GM10266 (cell line): ENCODE data around the gene GNE.
"Not testable (repeated sequence)": the region's sequence is repeated elsewhere in the genome, so short reads cannot be mapped to it uniquely, and the experiment has no call there.

Experiments
- DNase-seq: peaks from one replicate; pipeline ENCODE4 v3.0.0; 2012; ENCODE audit errors: extremely low spot score
- TF ChIP-seq, protein P1 (sequence below): IDR thresholded peaks from 2 replicates; pipeline ENCODE4 v1.5.1; 2012; ENCODE audit warnings: mild to moderate bottlenecking, low read depth; ENCODE audit not compliant: control insufficient read depth, insufficient read depth; ENCODE audit errors: missing control alignments

GNE gene

DNA sequence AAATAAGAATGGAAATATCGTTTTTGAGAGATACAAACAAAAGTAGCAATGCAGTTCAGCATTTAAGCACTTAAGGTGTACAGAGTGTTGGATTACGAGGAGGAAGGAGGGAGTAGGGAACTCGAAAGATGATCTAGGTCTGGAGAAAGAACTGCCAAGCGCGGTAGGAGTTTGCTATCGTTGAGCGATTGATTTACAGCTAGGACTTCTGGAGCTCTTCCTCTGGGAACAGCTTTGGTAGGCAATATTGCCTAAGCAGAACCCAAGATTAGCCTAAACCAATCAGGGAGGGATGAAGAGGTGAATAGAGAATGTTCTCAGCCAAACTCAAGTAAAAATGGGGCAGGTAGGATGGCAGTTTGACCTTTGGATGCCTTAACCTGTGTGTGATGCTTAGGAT is 66.6 kb downstream of the GNE start:
- TF ChIP-seq, protein P1, sequence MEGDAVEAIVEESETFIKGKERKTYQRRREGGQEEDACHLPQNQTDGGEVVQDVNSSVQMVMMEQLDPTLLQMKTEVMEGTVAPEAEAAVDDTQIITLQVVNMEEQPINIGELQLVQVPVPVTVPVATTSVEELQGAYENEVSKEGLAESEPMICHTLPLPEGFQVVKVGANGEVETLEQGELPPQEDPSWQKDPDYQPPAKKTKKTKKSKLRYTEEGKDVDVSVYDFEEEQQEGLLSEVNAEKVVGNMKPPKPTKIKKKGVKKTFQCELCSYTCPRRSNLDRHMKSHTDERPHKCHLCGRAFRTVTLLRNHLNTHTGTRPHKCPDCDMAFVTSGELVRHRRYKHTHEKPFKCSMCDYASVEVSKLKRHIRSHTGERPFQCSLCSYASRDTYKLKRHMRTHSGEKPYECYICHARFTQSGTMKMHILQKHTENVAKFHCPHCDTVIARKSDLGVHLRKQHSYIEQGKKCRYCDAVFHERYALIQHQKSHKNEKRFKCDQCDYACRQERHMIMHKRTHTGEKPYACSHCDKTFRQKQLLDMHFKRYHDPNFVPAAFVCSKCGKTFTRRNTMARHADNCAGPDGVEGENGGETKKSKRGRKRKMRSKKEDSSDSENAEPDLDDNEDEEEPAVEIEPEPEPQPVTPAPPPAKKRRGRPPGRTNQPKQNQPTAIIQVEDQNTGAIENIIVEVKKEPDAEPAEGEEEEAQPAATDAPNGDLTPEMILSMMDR, result no peak

DNA sequence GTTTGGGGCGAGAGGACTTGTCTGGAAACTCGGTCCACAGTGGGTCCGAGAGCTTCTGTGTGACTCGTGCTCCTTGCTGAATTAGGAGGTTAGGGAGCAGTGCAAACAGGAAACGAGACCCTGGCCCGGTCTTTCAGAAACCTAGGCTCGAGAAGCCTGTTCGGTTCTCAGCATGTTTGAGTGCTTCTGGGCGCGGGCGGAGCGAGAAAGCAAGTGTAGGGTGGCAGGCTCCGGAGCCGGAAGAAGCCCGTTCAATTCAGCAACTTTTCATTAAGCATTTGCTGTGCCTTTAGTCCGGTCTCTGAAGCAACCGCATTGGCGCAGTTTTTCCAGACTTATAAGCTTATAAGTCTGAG is 67.0 kb downstream of the GNE start:
- DNase-seq, result no peak
- TF ChIP-seq, protein P1, result no peak

More for the DNA sequence above, 66.6 kb downstream of the GNE start:
- DNase-seq, result no peak

DNA sequence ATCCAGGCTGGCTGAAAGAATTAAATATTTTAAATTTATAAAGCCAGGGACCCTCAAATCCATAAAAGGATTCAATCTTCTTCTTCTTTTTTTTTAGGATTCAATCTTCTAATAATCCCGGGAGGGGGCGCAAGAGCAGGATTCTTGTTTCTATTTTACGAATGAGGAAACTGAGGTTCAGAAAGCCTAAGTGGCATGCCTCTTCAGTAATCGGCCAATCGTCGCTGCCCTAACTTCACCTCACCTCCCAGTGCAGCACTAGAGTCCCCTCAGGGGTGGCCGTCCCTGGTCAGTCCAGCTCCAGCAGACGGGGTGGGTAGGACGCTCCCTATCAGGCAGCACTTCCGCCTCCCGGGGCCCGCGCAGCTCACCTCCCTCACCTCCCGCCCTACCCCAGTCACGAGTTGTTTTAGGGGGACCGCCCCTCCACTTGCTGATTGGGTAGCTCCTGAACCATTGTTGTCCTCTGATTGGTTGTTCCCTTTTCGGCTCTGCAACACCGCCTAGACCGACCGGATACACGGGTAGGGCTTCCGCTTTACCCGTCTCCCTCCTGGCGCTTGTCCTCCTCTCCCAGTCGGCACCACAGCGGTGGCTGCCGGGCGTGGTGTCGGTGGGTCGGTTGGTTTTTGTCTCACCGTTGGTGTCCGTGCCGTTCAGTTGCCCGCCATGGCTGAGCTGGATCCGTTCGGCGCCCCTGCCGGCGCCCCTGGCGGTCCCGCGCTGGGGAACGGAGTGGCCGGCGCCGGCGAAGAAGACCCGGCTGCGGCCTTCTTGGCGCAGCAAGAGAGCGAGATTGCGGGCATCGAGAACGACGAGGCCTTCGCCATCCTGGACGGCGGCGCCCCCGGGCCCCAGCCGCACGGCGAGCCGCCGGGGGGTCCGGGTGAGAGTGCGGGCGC is 67.6 kb downstream of the GNE start, which contains the start of gene CLTA:
Gene CLTA (plus strand): TSS at position 534 of the 902 bp plus-strand sequence. CDS start 136 bp downstream, at position 670.
- DNase-seq, result peak; percentile 99

DNA sequence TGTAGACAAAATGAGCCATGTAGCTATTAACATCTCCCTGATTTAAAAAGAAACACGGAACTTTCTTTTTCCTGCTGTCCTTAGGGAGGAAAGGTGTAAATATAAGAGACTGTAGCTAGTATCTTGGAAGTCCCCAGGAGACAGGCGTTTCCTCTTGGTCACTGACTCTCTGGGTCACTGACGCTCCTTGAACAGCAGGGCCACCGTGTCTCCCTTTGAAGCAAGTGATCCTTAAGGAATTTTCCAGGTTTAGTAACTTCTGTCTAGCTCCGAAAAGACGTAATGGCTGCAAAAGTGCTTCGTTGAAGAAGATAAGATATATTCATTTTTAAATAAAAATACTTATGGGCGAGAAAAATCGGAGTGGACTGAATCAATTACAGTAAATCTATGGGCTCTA is 68.3 kb downstream of the GNE start:
- TF ChIP-seq, protein P1, result no peak
- DNase-seq, result no peak

More for the DNA sequence above, 67.6 kb downstream of the GNE start, which contains the start of gene CLTA:
- TF ChIP-seq, protein P1, result peak; percentile 59

- TF ChIP-seq, protein P1, result no peak
- no peak for DNase-seq
Measured at GRCh38 chr9:36188212-36188611, 70.0 kb downstream of the GNE start.

- TF ChIP-seq, protein P1, result no peak
- DNase-seq, result no peak
Measured at GRCh38 chr9:36187414-36187813, 70.8 kb downstream of the GNE start.

DNA sequence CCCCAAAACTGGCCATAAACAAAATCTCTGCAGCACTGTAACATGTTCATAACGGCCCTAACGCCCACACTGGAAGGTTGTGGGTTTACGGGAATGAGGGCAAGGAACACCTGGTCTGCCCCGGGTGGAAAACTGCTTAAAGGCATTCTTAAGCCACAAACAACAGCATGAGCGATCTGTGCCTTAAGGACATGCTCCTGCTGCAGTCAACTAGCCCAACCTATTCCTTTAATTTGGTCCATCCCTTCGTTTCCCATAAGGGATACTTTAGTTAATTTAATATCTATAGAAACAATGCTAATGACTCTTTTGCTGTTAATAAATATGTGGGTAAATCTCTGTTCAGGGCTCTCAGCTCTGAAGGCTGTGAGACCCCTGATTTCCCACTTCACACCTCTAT is 78.0 kb downstream of the GNE start:
- DNase-seq, result not testable (repeated sequence)

DNA sequence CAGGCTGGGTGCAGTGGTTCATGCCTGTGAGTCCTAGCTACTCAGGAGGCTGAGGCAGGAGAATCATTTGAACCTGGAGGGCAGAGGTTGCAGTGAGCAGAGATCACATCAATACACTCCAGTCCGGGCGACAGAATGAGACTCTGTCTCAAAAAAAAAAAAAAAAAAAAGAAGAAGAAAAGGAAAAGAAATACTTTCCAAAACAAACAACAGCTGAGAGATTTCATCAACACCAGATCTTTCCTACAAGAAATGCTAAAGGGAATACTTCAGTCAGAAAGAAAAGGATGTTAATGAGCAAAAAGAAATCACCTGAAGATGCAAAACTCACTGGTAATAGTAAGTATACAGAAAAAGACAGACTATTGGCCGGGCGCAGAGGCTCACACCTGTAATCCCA is 80.7 kb downstream of the GNE start:
- no peak for DNase-seq
- TF ChIP-seq, protein P1, result no peak

- not testable (repeated sequence) for DNase-seq
Measured at GRCh38 chr9:36176496-36176895, 81.8 kb downstream of the GNE start.

DNA sequence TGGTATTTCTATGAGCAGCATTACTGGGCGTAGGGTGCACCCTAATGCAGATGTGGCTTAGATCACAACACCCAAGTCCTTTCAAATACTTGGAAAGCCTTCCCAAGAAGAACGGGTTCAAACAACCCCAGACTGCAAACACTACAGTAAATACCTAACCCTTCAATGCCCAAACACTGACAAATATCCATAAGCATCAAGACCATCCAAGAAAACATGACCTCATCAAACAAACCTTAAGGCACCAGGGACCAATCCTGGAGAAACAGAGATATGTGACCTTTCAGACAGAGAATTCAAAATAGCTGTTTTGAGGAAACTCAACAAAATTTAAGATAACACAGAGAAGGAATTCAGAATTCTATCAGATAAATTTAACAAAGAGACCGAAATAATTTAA is 83.0 kb downstream of the GNE start:
- not testable (repeated sequence) for DNase-seq
